ENCODE data around the gene SP8. TPM values are rescaled to one million over a fixed set of nuclear protein-coding genes. Genes with fewer than 3 reads are reported as not detected.

SP8 gene
- total and polyA plus RNA-seq, 9 donors, result 0.18 TPM; not detected in 8

DNA sequence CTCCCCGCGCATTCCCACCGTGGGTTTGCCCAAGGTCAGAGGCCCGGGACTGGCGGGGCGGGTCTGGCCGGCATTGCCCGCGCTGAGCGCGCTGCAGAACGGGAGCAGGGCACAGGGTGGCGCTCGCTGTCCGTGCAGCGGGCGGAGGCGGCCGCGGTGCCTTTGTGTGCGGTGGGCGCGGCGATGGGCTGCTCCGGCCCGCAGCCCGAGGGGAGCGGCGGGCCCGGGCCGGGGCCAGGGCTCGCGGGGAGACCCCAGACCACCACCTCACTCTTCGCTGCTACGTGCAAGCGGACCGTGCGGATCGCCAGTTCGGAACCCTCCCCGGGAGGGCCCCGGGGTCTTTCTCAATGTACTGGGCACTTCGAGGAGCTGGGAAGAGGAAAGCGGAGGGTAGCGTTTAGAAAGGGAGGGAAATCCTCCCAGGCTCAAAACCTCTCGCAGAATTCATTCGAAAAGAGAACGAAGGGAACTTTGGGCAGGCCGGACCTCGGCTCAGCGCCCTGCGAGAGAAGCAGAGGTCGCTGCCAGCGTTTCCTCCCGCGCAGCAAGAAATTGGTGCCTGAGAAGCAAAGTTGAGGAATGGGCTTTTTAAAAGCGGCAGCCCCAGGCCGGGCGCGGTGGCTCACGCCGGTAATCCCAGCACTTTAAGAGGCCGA is 8.5 kb downstream of the SP8 start:
- DNase-seq, result no peak
- Histone ChIP-seq H3K27ac (no peak overlapping the region), H3K27me3 (peaks cover 2% of the 10 kb centered on the region), H3K4me3 (no peak overlapping the region), H3K9me3 (peaks cover 0 to 3% of the 10 kb centered on the region in 2 donors), H3K36me3 (no peaks in the 10 kb centered on the region), H3K4me1 (ENCODE audit: insufficient read depth) (peaks cover 1% of the 10 kb centered on the region)
- TF ChIP-seq POLR2A (IDR thresholded peaks at IDR 0.05) (no peak), EP300 (IDR thresholded peaks at IDR 0.05) (no peak)
- TF ChIP-seq, protein P1, sequence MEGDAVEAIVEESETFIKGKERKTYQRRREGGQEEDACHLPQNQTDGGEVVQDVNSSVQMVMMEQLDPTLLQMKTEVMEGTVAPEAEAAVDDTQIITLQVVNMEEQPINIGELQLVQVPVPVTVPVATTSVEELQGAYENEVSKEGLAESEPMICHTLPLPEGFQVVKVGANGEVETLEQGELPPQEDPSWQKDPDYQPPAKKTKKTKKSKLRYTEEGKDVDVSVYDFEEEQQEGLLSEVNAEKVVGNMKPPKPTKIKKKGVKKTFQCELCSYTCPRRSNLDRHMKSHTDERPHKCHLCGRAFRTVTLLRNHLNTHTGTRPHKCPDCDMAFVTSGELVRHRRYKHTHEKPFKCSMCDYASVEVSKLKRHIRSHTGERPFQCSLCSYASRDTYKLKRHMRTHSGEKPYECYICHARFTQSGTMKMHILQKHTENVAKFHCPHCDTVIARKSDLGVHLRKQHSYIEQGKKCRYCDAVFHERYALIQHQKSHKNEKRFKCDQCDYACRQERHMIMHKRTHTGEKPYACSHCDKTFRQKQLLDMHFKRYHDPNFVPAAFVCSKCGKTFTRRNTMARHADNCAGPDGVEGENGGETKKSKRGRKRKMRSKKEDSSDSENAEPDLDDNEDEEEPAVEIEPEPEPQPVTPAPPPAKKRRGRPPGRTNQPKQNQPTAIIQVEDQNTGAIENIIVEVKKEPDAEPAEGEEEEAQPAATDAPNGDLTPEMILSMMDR (IDR thresholded peaks at IDR 0.05), result no peak
- intact Hi-C loops (cut with DNase I), result no loop called here
- WGBS, 3 donors, result 2 to 3% (median 2%) methylated on average over 31 to 63 of the region's 63 CpGs

DNA sequence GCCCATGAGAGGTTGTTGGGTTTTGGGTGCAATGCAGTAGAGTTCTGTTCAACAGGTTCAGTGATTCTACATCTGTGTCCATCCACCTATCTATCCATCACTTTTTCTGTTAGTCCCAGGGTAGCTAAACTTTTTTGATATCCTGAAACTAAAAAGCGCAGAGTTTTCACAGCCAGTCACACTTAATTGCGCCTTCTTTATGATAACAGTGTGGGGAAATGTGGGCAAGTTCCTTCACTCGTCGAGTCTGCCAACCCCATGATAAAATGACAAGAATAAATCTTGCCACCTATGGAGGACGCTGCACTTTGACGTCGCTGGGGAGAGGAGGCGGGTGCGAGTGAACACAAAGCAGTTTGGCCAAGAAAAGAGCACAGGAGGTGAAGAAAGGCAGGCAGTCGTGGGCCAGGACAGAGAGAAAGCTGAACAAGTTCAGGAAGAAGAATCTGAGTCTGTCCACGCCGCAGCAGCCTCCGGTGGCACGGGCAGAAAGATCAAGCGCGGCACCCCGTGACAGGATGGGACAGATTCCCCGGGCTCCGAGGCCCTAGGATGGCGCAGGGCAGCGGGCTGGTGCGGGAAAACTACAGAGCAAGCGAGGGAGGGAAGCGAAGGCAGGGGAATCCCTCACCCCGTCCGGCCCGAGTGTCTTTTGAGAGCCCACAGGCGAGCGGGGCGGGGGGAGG is 9.2 kb downstream of the SP8 start:
- no peak for TF ChIP-seq POLR2A (IDR thresholded peaks at IDR 0.05)
- TF ChIP-seq, protein P1 (IDR thresholded peaks at IDR 0.05), result no peak
- no peak for TF ChIP-seq EP300 (IDR thresholded peaks at IDR 0.05)
- Histone ChIP-seq H3K4me1 (ENCODE audit: insufficient read depth) (peaks cover 1% of the 10 kb centered on the region), H3K36me3 (no peaks in the 10 kb centered on the region), H3K4me3 (no peak overlapping the region), H3K27me3 (peaks cover 2% of the 10 kb centered on the region), H3K9me3 (peaks cover 0 to 3% of the 10 kb centered on the region in 2 donors), H3K27ac (no peak overlapping the region)
- 7 to 11% (median 9%) methylated on average over 28 to 30 of the region's 30 CpGs for WGBS, 3 donors
- DNase-seq, result no peak
- intact Hi-C loops (cut with DNase I), result no loop called here

DNA sequence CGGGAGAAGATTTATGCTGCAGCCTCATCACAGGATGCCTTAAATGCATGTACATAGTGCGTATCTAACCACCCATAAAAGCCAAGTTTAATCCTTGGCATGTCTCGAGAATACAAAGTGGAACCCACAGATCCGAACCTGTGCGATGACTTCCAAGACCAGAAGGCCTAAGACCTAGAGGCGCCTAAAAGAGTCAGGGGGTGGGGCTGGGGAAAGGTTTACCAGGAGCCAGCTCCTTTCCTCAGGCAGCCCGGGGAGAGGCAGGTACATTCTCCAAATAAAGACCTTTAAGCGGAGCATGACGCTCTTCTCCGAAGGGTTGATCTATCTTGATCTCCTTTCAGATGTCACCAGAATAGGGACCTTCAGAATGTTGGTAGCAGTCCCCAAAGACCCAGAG is 9.7 kb downstream of the SP8 start:
- intact Hi-C loops (cut with DNase I), result no loop called here
- WGBS, 3 donors, result 15 to 28% (median 22%) methylated on average over 10 of the region's 10 CpGs
- H3K9me3 ChIP-seq, result peaks cover 0 to 3% of the 10 kb centered on the region in 2 donors
- TF ChIP-seq POLR2A (IDR thresholded peaks at IDR 0.05) (no peak), EP300 (IDR thresholded peaks at IDR 0.05) (no peak)
- TF ChIP-seq, protein P1 (IDR thresholded peaks at IDR 0.05), result no peak
- H3K4me1 ChIP-seq (ENCODE audit: insufficient read depth), result peaks cover 1% of the 10 kb centered on the region
- no peak overlapping the region for H3K27ac ChIP-seq
- DNase-seq, result no peak
- no peaks in the 10 kb centered on the region for H3K36me3 ChIP-seq
- H3K27me3 ChIP-seq, result peaks cover 2% of the 10 kb centered on the region
- H3K4me3 ChIP-seq, result no peak overlapping the region

DNA sequence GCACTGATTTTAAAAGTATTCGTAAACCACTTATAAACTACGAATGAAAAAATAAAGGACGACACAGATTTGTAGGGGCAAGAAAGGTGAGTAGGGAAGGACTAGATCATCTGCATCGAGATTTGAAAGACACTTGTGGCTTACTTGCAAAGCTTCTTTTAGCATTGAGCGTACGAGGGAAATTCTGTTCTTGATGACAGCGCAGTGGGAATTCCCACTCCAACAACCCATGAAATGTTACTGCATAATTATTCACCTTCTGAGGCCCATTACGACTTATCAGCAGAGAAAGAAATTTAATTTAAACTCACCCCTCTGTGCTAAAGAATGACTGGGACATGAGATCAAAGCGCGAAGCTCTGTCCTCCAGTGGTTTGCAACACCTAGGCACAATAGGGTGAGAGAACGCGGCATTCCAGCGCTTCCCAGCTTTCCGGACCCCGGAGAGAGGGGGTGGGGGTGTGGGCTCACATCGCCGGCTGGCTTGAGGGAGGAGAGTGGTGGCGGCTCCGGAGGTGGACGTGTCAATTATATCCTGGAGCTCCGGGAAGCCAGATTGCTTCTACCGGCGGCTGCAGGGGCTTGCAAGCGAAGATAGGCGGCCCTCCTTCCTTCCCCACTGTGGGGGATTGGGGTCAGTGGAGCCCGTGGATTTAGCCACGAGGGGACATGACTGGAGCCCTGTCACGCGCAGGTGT is 10.3 kb downstream of the SP8 start:
- WGBS, 3 donors, result 9 to 10% (median 10%) methylated on average over 29 of the region's 29 CpGs
- no peak for DNase-seq
- Histone ChIP-seq H3K27ac (no peak overlapping the region), H3K4me3 (no peak overlapping the region), H3K36me3 (no peaks in the 10 kb centered on the region), H3K4me1 (ENCODE audit: insufficient read depth) (peaks cover 1% of the 10 kb centered on the region), H3K9me3 (peaks cover 0 to 3% of the 10 kb centered on the region in 2 donors), H3K27me3 (peaks cover 2% of the 10 kb centered on the region)
- TF ChIP-seq EP300 (IDR thresholded peaks at IDR 0.05), result no peak
- TF ChIP-seq, protein P1 (IDR thresholded peaks at IDR 0.05), result no peak
- no peak for TF ChIP-seq POLR2A (IDR thresholded peaks at IDR 0.05)
- intact Hi-C loops (cut with DNase I), result no loop called here

Data from ovary (tissue), 9 donors.